Upper lobe of left lung (tissue), 6 donors: ENCODE results near the gene FUT8. TPM values are rescaled to one million over a fixed set of nuclear protein-coding genes. Genes with fewer than 3 reads are reported as not detected.

ENCODE experiments used
- ATAC-seq, 2 donors: fragments of 200-7000 bp; cut with Tn5 transposase; one replicate each; pipeline ENCODE4 v1.9.1; 2022; ENCODE audit warnings: mild to moderate bottlenecking in 2 of 2, moderate library complexity in 2 of 2; ENCODE audit not compliant: low FRiP score in 2 of 2
- DNase-seq, 2 donors: peaks; one replicate each; pipeline ENCODE4 v3.0.0-alpha.2; 2019 to 2020
- H3K27ac ChIP-seq, 4 donors: fragments of 200-600 bp; sonication (generic); one replicate each; pipeline ENCODE4 v1.5.1; 2016 to 2019
- H3K27me3 ChIP-seq, 4 donors: fragments of 200-600 bp; sonication (generic); one replicate each; pipeline ENCODE4 v1.5.1; 2017 to 2019
- H3K36me3 ChIP-seq, 4 donors: fragments of 200-600 bp; sonication (generic); one replicate each; pipeline ENCODE4 v1.5.1; 2016 to 2019
- H3K4me1 ChIP-seq, 4 donors: fragments of 200-600 bp; sonication (generic); one replicate each; pipeline ENCODE4 v1.5.1; 2018 to 2019
- H3K4me3 ChIP-seq, 4 donors: fragments of 200-600 bp; sonication (generic); one replicate each; pipeline ENCODE4 v1.5.1; 2017 to 2019; ENCODE audit warnings: mild to moderate bottlenecking in 2 of 4, moderate library complexity in 1 of 4
- H3K9me3 ChIP-seq, 4 donors: fragments of 200-600 bp; sonication (generic); one replicate each; pipeline ENCODE4 v1.5.1; 2018 to 2019
- CTCF ChIP-seq, 6 experiments: fragments of 450-650 bp in 4 of 6; fragments of 200-600 bp in 2 of 6; sonication (generic) in 2 of 6; IDR thresholded peaks; one replicate each; pipeline ENCODE4 v1.5.1; 2016 to 2019; ENCODE audit warnings: antibody characterized with exemption in 6 of 6
- EP300 ChIP-seq, 4 donors: sonication (generic); formaldehyde crosslinking; IDR thresholded peaks; one replicate each; pipeline ENCODE4 v1.5.1; 2017; ENCODE audit warnings: antibody characterized with exemption in 4 of 4, control low read depth in 2 of 4
- POLR2A ChIP-seq, 4 donors: fragments of 450-650 bp; IDR thresholded peaks; one replicate each; pipeline ENCODE4 v1.5.1; 2016 to 2017; ENCODE audit warnings: antibody characterized with exemption in 4 of 4, mild to moderate bottlenecking in 2 of 4
- POLR2AphosphoS5 ChIP-seq, 2 donors: sonication (generic); formaldehyde crosslinking; IDR thresholded peaks; one replicate each; pipeline ENCODE4 v1.5.1; 2017; ENCODE audit warnings: antibody characterized with exemption in 2 of 2
- WGBS, 2 donors: methylation state at CpG; one replicate each; pipeline ENCODE4 v1.1.5; 2017 to 2018; 5-methylcytosine and 5-hydroxymethylcytosine counted together
- total RNA-seq, 6 donors: library from RNA; depleted of rRNA in 4 of 6; stranded (reverse); fragments of >200 nt in 4 of 6; gene quantifications; one replicate each; pipeline versions ENCODE4 v1.1.0 to v1.2.1, GENCODE V29; 2016 to 2021
- donor health status: DM: no; HTN: no; CAD: no; lungs with moderate emphysema.
- donor health status: DM: no; HTN: yes; CAD: no; lungs with severe emphysema.

FUT8 gene
- total RNA-seq, 6 donors from 2014 or later = 17.3 to 38.8 (median 29.1) TPM

GRCh38 chr14:65482757-65483438, 70.4 kb downstream of the FUT8 start:
- DNase-seq (no peak), ATAC-seq (no peak)
- Histone ChIP-seq H3K4me3 (no peak overlapping the region), H3K4me1 (peaks cover 0 to 19% (median 2%) of the 10 kb centered on the region in 4 donors), H3K27me3 (no peaks in the 10 kb centered on the region), H3K9me3 (no peaks in the 10 kb centered on the region), H3K27ac (no peak overlapping the region), H3K36me3 (no peaks in the 10 kb centered on the region)
- 61 to 78% methylated on average over 4 of the region's 4 CpGs for WGBS, 2 donors
- TF ChIP-seq POLR2AphosphoS5 (IDR thresholded peaks at IDR 0.05) (no peak), POLR2A (IDR thresholded peaks at IDR 0.05) (no peak), CTCF (IDR thresholded peaks at IDR 0.05) (no peak), EP300 (IDR thresholded peaks at IDR 0.05) (no peak)

- ATAC-seq = no peak
- Histone ChIP-seq H3K27me3 (no peaks in the 10 kb centered on the region), H3K9me3 (no peaks in the 10 kb centered on the region), H3K27ac (no peak overlapping the region), H3K36me3 (no peaks in the 10 kb centered on the region), H3K4me1 (peaks cover 0 to 19% (median 2%) of the 10 kb centered on the region in 4 donors), H3K4me3 (no peak overlapping the region)
- WGBS, 2 donors = 91 to 96% methylated on average over 4 of the region's 4 CpGs
- no peak for TF ChIP-seq POLR2AphosphoS5 (IDR thresholded peaks at IDR 0.05)
- no peak for TF ChIP-seq CTCF (IDR thresholded peaks at IDR 0.05)
- TF ChIP-seq EP300 (IDR thresholded peaks at IDR 0.05) = no peak
- TF ChIP-seq POLR2A (IDR thresholded peaks at IDR 0.05) = no peak
- no peak for DNase-seq
These were observed 71.1 kb downstream of the FUT8 start for GRCh38 chr14:65483647-65484046.

GRCh38 chr14:65485516-65485915, 73.0 kb downstream of the FUT8 start:
- H3K27me3 ChIP-seq = no peaks in the 10 kb centered on the region
- H3K4me1 ChIP-seq = peaks cover 0 to 19% (median 2%) of the 10 kb centered on the region in 4 donors

GRCh38 chr14:65486863-65487262, 74.3 kb downstream of the FUT8 start:
- peaks cover 0 to 19% (median 2%) of the 10 kb centered on the region in 4 donors for H3K4me1 ChIP-seq

More at GRCh38 chr14:65485516-65485915, 73.0 kb downstream of the FUT8 start:
- DNase-seq (no peak), ATAC-seq (no peak)
- Histone ChIP-seq H3K36me3 (no peaks in the 10 kb centered on the region), H3K4me3 (no peak overlapping the region), H3K27ac (no peak overlapping the region), H3K9me3 (no peaks in the 10 kb centered on the region)
- WGBS, 2 donors = 85 to 90% methylated on average over 3 of the region's 3 CpGs
- TF ChIP-seq POLR2A (IDR thresholded peaks at IDR 0.05) (no peak), POLR2AphosphoS5 (IDR thresholded peaks at IDR 0.05) (no peak), EP300 (IDR thresholded peaks at IDR 0.05) (no peak), CTCF (IDR thresholded peaks at IDR 0.05) (no peak)

More at GRCh38 chr14:65486863-65487262, 74.3 kb downstream of the FUT8 start:
- Histone ChIP-seq H3K27ac (no peak overlapping the region), H3K27me3 (no peaks in the 10 kb centered on the region), H3K9me3 (no peaks in the 10 kb centered on the region), H3K4me3 (no peak overlapping the region), H3K36me3 (no peaks in the 10 kb centered on the region)
- no peak for ATAC-seq
- no peak for DNase-seq
- TF ChIP-seq POLR2AphosphoS5 (IDR thresholded peaks at IDR 0.05) (no peak), CTCF (IDR thresholded peaks at IDR 0.05) (no peak), POLR2A (IDR thresholded peaks at IDR 0.05) (no peak), EP300 (IDR thresholded peaks at IDR 0.05) (no peak)
